Anterior cingulate cortex (tissue), 58 donors: ENCODE data around the gene RYK.
"Not testable (repeated sequence)": the region's sequence is repeated elsewhere in the genome, so short reads cannot be mapped to it uniquely, and the experiment has no call there.

Experiments used
- DNase-seq, 58 donors: peaks; one replicate each; lab custom pipeline; 2025; lab: John Stamatoyannopoulos, UW

RYK gene

DNA sequence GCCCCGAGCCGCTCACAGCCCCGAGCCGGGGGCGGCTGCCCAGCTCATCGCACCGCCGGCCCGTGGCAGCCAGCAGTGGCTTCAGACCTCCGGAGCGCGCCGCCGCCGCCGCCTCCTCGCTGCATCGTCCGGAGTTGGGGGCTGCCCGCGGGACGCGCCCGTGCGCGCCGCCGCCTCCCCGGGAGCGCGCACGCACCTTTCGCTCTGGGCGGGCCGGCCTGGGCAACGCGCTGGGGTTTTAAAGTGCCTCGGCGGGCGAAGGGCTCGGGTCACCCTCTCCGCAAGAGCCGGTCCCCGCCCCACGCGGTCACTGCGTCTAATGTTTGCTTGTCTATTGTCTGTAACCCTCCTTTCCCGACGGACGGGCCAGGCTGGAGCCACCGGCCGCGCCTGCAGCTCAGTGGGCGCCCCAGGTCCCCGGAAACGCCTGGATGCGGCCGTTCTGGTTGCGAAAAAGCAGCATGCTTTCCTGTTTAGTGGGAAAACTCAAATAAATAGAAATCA is at the start of gene RYK:
TSS of gene RYK (minus strand) at position 143 of the 504 bp plus-strand sequence. CDS start 205 bp downstream, outside the sequence.
- DNase-seq, result peak in 57 of 58 donors; percentile 20 to 84 (median 70)

- no peak for DNase-seq
These were observed 49.2 kb upstream of the RYK start for GRCh38 chr3:134299888-134300206.

DNA sequence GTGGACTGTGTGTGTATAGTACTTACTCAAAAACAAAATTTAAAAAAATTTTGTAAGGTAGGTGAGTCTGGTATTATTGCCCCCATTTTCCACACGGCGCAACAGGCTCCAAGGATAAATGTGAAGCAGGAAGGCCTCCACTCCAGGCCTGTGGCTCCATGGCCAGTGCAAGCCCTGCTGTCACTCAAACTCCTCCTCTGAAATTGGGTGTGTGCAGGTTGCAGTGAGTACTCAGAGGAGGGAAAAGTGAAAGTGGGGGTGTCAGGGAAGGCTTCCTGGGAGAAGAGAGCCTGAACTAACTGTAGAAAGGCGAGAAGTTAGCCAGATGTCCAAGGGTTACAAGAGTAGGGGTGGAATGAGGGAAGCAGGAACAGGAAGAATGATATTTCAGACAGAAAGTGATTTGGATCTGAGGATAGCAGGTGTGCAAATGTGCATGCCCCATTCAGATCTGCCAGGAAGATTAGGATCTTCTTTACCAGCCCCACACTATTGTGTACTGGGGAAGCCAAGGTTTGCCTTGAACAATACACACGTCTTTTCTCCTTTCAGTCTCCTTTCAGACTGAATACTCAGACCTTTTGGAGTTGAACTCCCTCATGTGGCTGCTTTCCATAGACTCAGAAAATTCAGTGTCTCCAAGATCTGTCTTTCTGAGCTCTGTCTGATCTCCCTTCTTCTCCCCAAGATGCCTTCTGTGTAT is 48.7 kb upstream of the RYK start:
- peak in 1 of 58 donors; percentile 24 for DNase-seq

- no peak for DNase-seq
These were observed 47.6 kb upstream of the RYK start for GRCh38 chr3:134298249-134298648.

DNA sequence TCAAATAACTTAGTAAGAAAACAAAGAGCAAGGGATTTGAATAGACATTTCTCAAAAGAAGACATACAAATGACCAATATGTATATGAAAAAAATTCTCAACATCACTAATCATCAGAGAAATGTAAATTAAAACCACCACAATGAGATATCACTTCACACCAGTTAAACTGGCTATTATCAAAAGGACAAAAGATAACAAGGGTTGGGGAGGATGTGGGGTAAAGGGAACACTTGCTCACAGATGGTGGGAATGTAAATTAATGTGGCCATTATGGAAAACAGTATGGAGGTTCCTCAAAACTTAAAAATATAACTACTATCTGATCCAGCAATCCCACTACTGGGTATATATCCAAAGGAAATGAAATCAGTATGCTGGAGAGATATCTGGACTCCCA is 46.0 kb upstream of the RYK start:
- DNase-seq, result no peak

- DNase-seq, result no peak
These were observed 45.3 kb upstream of the RYK start for GRCh38 chr3:134295930-134296329.

DNA sequence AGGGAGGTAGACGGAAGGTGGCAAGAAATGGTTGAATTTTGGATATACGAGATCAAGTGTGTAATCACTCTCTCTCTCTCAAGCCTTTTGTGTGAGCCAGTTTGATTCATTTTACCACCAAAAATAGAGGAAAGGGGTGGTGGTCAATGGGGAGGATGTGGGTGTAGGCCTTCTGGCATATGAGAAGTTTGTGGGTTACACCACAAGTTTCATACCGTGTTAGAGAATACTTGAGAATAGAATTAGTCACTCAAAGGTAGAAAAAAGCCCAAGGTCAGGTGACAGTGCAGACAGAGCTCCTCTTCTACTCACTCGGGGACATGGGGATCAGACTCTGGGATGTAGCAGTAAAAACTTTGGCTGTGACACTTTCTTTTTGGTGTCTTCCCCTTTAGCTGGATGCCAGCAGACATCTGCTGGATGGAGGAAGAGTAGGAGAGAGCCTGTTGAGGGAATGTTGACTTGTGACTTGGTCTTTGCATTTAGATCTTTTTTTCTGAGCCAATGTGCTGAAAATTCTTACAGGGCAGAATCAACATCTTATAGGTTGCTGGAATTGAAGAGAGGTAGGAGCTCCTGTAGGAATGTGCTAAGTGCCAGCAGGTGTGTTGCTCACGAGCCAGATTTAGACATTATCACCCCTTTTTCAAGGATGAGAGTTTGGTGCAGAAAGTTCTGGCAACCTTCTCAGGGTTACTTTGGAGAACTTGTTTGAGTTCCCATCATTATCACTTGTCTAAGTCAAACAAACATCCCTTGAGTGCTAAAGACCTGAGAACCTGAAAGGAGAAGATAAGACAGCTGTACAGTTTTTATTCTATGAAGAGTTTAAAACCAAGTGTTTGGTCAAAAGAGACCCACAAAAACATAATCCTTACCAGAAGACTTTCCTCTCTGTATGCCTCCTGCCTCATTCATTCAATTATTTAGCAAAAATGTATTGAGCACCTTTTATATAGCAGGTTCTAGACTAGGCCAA is 43.9 kb upstream of the RYK start:
- no peak for DNase-seq

- peak in 5 of 58 donors; percentile 3 to 27 (median 16) for DNase-seq
These were observed 40.9 kb upstream of the RYK start for GRCh38 chr3:134291319-134292254.

GRCh38 chr3:134287512-134287911 is 36.9 kb upstream of the RYK start:
- no peak for DNase-seq

- DNase-seq, result no peak
These were observed 33.8 kb upstream of the RYK start for GRCh38 chr3:134284438-134284837.

DNA sequence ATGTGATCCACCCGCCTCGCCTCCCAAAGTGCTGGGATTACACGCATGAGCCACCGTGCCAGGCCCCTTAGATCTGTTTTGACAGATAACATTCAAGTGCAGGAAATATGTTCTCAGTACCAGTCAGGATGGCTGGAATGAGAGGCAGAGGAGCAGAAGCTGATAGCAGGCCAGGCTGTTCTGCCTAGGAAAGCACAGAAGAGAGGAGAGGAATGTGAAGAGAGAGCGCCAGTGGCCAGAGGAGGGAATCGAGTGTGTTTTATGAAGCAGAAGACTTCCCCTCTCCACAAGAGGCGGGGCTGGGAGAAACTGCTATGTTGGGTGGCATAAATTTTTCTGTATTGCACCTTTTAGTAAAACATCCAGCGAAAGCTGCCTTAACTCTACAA is 32.0 kb upstream of the RYK start:
- no peak for DNase-seq

GRCh38 chr3:134281912-134282658 is 31.4 kb upstream of the RYK start:
- DNase-seq, result no peak

- DNase-seq, result no peak
These were observed 28.8 kb upstream of the RYK start for GRCh38 chr3:134279466-134279865.

DNA sequence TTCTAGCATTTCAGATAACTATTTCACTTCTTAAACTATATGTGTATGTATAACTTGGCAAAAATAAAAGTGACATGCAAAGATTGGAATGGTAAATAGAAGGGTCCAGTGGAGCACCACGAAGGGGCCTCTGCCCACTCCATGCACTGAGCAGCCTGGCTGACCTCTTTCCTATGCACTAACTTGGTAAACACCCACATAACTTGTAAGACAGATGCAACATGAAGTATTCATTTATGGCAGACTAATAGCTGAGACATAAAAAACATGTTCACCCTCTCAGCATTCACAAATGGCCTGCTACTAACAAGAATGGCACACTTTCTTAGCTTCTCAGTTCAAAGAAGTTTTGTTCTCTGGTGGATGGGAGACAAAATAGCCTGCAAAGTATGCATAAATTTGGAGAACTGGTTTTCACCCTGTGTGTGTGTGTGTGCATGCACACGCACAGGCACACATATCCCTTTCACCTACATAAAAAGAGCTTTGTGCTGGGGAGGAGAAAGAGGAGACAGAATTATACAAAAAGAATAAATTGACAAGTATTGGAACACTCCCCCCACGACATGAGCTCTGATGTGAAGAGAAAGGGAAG is 26.5 kb upstream of the RYK start:
- DNase-seq, result no peak

DNA sequence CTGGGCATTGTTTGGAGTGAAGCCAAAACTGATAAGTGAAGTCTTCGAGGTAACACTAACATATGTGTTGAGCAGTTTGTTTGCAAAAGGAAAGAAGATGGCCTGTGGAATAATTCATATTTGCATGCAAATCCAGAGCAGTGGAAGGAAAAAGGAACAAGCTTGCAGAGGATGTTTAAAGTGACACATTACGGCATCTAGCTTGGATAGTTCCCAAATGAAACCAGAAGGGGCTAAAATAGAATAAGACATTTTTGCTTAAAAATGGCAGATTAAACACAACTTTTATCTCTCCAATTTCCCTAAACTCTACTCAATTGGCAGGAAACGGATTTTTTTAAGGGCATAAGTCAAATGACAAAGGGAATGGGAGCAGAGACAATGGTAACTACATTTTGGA is 25.4 kb upstream of the RYK start:
- no peak for DNase-seq

GRCh38 chr3:134275110-134275509 is 24.5 kb upstream of the RYK start:
- not testable (repeated sequence) for DNase-seq

GRCh38 chr3:134274571-134274970 is 23.9 kb upstream of the RYK start:
- DNase-seq, result no peak

GRCh38 chr3:134267996-134268395 is 17.3 kb upstream of the RYK start:
- DNase-seq, result no peak

GRCh38 chr3:134260987-134261386 is 10.3 kb upstream of the RYK start:
- no peak for DNase-seq
